Heart left ventricle (tissue), 16 donors: ENCODE results near the gene BIRC2. TPM values are rescaled to one million over a fixed set of nuclear protein-coding genes. Genes with fewer than 3 reads are reported as not detected.

ENCODE experiments used
- ATAC-seq, 4 donors: fragments of 200-7000 bp; cut with Tn5 transposase; one replicate each; pipeline ENCODE4 v1.9.1; 2020 to 2022; ENCODE audit warnings: moderate library complexity in 4 of 4, mild to moderate bottlenecking in 3 of 4, moderate number of reproducible peaks in 1 of 4
- DNase-seq, 5 donors: peaks; one replicate each; pipeline ENCODE4 v3.0.0-alpha.2; 2020
- H3K27ac ChIP-seq, 12 donors: fragments of 200-600 bp; sonication (generic) in 4 of 12; one replicate each; pipeline versions ENCODE4 v1.5.0 to v1.8.0; 2016 to 2022; ENCODE audit warnings: mild to moderate bottlenecking in 2 of 12
- H3K27me3 ChIP-seq, 9 donors: fragments of 200-600 bp; sonication (generic) in 2 of 9; one replicate each; pipeline versions ENCODE4 v1.5.1 to v1.8.0; 2016 to 2022; ENCODE audit warnings: mild to moderate bottlenecking in 3 of 9
- H3K36me3 ChIP-seq, 9 donors: fragments of 200-600 bp; sonication (generic) in 2 of 9; one replicate each; pipeline versions ENCODE4 v1.5.0 to v1.8.0; 2018 to 2022; ENCODE audit warnings: mild to moderate bottlenecking in 2 of 9
- H3K4me1 ChIP-seq, 12 donors: fragments of 200-600 bp; sonication (generic) in 4 of 12; one replicate each; pipeline versions ENCODE4 v1.5.0 to v1.8.0; 2016 to 2022; ENCODE audit warnings: mild to moderate bottlenecking in 3 of 12
- H3K4me3 ChIP-seq, 12 donors: fragments of 200-600 bp; sonication (generic) in 4 of 12; one replicate each; pipeline versions ENCODE4 v1.5.0 to v1.8.0; 2017 to 2022; ENCODE audit warnings: mild to moderate bottlenecking in 9 of 12, moderate library complexity in 4 of 12
- H3K9me3 ChIP-seq, 12 donors: fragments of 200-600 bp; sonication (generic) in 4 of 12; one replicate each; pipeline versions ENCODE4 v1.5.0 to v1.8.0; 2016 to 2022; ENCODE audit warnings: mild to moderate bottlenecking in 1 of 12
- CTCF ChIP-seq, 12 donors: fragments of 200-600 bp; sonication (generic) in 4 of 12; IDR thresholded peaks; one replicate each; pipeline versions ENCODE4 v1.5.0 to v1.8.0; 2018 to 2022; ENCODE audit warnings: antibody characterized with exemption in 12 of 12, mild to moderate bottlenecking in 5 of 12
- POLR2A ChIP-seq, 2 donors: fragments of 450-650 bp; IDR thresholded peaks; one replicate each; pipeline ENCODE4 v1.6.1; 2017; ENCODE audit warnings: antibody characterized with exemption in 2 of 2, mild to moderate bottlenecking in 2 of 2, moderate library complexity in 2 of 2
- WGBS, 4 donors: extraction: QIAGEN DNeasy Blood & Tissue Kit in 2 of 4; methylation state at CpG; one replicate each; pipeline versions ENCODE4 v1.1.5 to v1.1.7; 2013 to 2018; 5-methylcytosine and 5-hydroxymethylcytosine counted together
- intact Hi-C, 10 donors: fragments of 100-400 bp; cut with DNase I; formaldehyde crosslinking; loops; one replicate each; pipeline versions ENCODE4 v1.11.1 to v1.14.2; 2022
- polyA plus RNA-seq, 2 donors: library from polyadenylated mRNA; stranded (reverse); fragments of 200-250 nt; gene quantifications; one replicate each; pipeline ENCODE4 v1.2.3, GENCODE V29; 2013
- total RNA-seq, 9 donors: library from RNA; depleted of rRNA in 2 of 9; stranded (reverse); fragments of >200 nt in 2 of 9; fragmentation: NEBNext Ultra II Directional in 3 of 9; extraction: Animal tissue kit (Norgen Biotek cat#: 25700) in 3 of 9; gene quantifications; one replicate each; pipeline versions ENCODE4 v1.1.0 to v1.2.4, GENCODE V29; 2016 to 2023
- donor health status: ischemic (EF 13 %, LVEDD 7.1; RV severe dilation, severe dysfunction).
- donor health status: healthy with polysubstance abuse.
- donor health status: DM: no; HTN: yes; CAD: no.
- donor health status: DM: no; HTN: no; CAD: no.
- donor health status: ischemic (EF 25% LVEDD 6.9; RV normal size, moderate dysfunction).
- donor health status: ischemic (EF 25% LVEDD 5.7; RV mildly dilated, moderate dysfunction).
- donor health status: healthy.
- donor health status: DM: yes; HTN: yes; CAD: no.
- donor health status: ischemic (EF 35%, LVEDD 5.7; RV mildly dilated, moderate dysfunction).
- donor health status: nonischemic (EF 11% LVEDD 7.7; RV severe dilation, severe dysfunction).
- donor health status: DM: yes; HTN: yes; CAD: no.
- donor health status: PGD.
- donor health status: ischemic (EF 29% LVEDD 5.4; RV normal size, mild dysfunction).
- donor health status: nonischemic (EF 23%, LVEDD 6.1; RV moderate dilation, normal function).

Gene BIRC2
- total and polyA plus RNA-seq, 11 donors = 17.9 to 39.9 (median 32.7) TPM

- no peaks in the 10 kb centered on the region for H3K27me3 ChIP-seq
- H3K4me3 ChIP-seq = no peak overlapping the region
- intact Hi-C loops = loop anchor here (1.0 to 10.0 kb wide), 10 partner anchors 47 to 325 kb away; partner anchors contain the start of gene TMEM123 (in 2 of the 10)
- WGBS, 4 donors = 12 to 45% (median 16%) methylated on average over 1 of the region's 1 CpG
- no peaks in the 10 kb centered on the region for H3K9me3 ChIP-seq
- TF ChIP-seq POLR2A (IDR thresholded peaks at IDR 0.05) (no peak), CTCF (IDR thresholded peaks at IDR 0.05) (peak; percentile 65 to 86 (median 80))
- peaks cover 0 to 9% (median 7%) of the 10 kb centered on the region in 12 donors for H3K4me1 ChIP-seq
- ATAC-seq (peak in 3 of 4 donors; percentile 56 to 74 (median 66)), DNase-seq (peak in 4 of 5 donors; percentile 72 to 77 (median 74))
- peaks cover 0 to 19% (median 5%) of the 10 kb centered on the region in 9 donors for H3K36me3 ChIP-seq
- H3K27ac ChIP-seq = no peak overlapping the region
Observed at GRCh38 chr11:102341844-102342318, 5.1 kb upstream of the BIRC2 start.

GRCh38 chr11:102343809-102344208 is 3.2 kb upstream of the BIRC2 start:
- no peaks in the 10 kb centered on the region for H3K36me3 ChIP-seq
- no peaks in the 10 kb centered on the region for H3K27me3 ChIP-seq
- WGBS, 4 donors = 45 to 53% (median 47%) methylated on average over 1 of the region's 1 CpG
- ATAC-seq = no peak
- H3K9me3 ChIP-seq = no peaks in the 10 kb centered on the region
- intact Hi-C loops = loop anchor here in 8 of 10 donors (2.0 to 10.0 kb wide), 9 partner anchors 49 to 323 kb away; partner anchors contain the start of gene TMEM123 (in 2 of the 8)
- no peak for DNase-seq
- TF ChIP-seq CTCF (IDR thresholded peaks at IDR 0.05) (no peak), POLR2A (IDR thresholded peaks at IDR 0.05) (no peak)
- peaks cover 0 to 18% (median 15%) of the 10 kb centered on the region in 12 donors for H3K4me1 ChIP-seq
- no peak overlapping the region for H3K4me3 ChIP-seq
- no peak overlapping the region for H3K27ac ChIP-seq

- Histone ChIP-seq H3K27me3 (no peaks in the 10 kb centered on the region), H3K9me3 (no peaks in the 10 kb centered on the region), H3K27ac (peak overlapping the region; percentile 35 to 100 (median 98)), H3K4me3 (peak overlapping the region in 11 of 12 donors; percentile 70 to 94 (median 88)), H3K36me3 (peaks cover 0 to 20% (median 11%) of the 10 kb centered on the region in 9 donors), H3K4me1 (peaks cover 0 to 38% (median 30%) of the 10 kb centered on the region in 12 donors)
- ATAC-seq = no peak
- intact Hi-C loops = loop anchor here in 8 of 10 donors (2.0 to 10.0 kb wide), 12 partner anchors 51 to 434 kb away; partner anchors contain the start of genes TMEM123 (in 4 of the 8) and YAP1 (in 1 of the 8)
- TF ChIP-seq CTCF (IDR thresholded peaks at IDR 0.05) = no peak
- no peak for TF ChIP-seq POLR2A (IDR thresholded peaks at IDR 0.05)
- DNase-seq = no peak
- 20 to 30% (median 26%) methylated on average over 8 of the region's 8 CpGs for WGBS, 4 donors
Observed at GRCh38 chr11:102345904-102346303, 1.1 kb upstream of the BIRC2 start.

- peak overlapping the region; percentile 95 to 100 (median 98) for H3K27ac ChIP-seq
- DNase-seq (no peak), ATAC-seq (no peak)
- peaks cover 0 to 24% (median 16%) of the 10 kb centered on the region in 9 donors for H3K36me3 ChIP-seq
- no peaks in the 10 kb centered on the region for H3K27me3 ChIP-seq
- H3K9me3 ChIP-seq = no peaks in the 10 kb centered on the region
- peak overlapping the region; percentile 56 to 94 (median 87) for H3K4me3 ChIP-seq
- peaks cover 0 to 38% (median 30%) of the 10 kb centered on the region in 12 donors for H3K4me1 ChIP-seq
- intact Hi-C loops = loop anchor here in 8 of 10 donors (2.0 to 10.0 kb wide), 12 partner anchors 52 to 434 kb away; partner anchors contain the start of genes TMEM123 (in 4 of the 8) and YAP1 (in 1 of the 8)
- TF ChIP-seq CTCF (IDR thresholded peaks at IDR 0.05) (no peak), POLR2A (IDR thresholded peaks at IDR 0.05) (no peak)
- WGBS, 4 donors = 0 to 1% (median 0%) methylated on average over 5 of the region's 5 CpGs
Observed at GRCh38 chr11:102346456-102346747, 612 bp upstream of the BIRC2 start.
